C4-2B (cell line): ENCODE measurements around the gene ANLN.
A peak's percentile ranks its signal among the peaks of the same experiment; 100 is the strongest.
"Not testable (repeated sequence)": the region's sequence is repeated elsewhere in the genome, so short reads cannot be mapped to it uniquely, and the experiment has no call there.

ENCODE experiments used
- H3K27ac ChIP-seq: fragments of 450-650 bp; 2 replicates; pipeline ENCODE4 v1.5.1; 2017
- ZFX ChIP-seq: fragments of 450-650 bp; IDR thresholded peaks from 2 replicates; pipeline ENCODE4 v1.6.1; 2017
- TF ChIP-seq, protein P1 (sequence below): fragments of 450-650 bp; conservative IDR thresholded peaks from 2 replicates; pipeline ENCODE4 v1.5.1; 2017; ENCODE audit warnings: mild to moderate bottlenecking

ANLN gene

DNA sequence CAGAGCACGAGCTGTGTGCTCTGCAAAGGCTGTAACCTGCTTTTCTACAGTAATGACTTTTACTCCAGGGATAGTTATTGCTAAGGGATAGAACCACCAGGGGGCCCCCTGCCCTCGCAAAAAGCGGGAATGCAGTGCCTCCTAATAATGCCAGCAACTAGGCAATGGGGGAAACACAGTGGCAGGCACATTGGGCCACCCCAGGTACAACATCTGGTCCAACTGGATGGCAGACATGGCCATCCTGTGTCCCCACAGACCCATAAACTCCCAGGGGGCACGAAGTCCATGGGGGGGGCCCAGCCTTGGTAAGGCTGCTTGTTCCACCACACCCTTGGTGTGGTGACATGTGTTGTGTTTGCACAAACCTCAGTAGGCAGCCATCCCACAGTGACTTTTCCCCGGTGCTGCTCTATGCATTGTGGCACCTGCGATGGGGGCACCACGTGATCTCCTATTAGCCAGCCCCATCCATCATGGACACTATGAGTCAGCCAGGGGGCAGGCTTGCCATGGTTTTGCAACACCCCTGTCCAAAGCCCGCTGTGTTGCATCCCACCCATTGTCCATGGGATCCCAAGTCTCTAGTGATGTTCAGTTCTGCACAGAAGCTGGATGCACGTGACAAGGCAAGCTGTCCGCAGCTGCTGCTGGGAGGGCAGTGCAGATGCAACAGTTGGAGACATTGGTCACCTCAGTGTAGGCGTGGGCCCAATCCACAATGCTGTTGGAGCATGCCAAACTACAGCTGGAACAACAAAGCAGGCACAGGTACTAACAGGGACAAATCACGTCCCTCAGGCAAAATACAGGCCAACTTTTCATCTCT is 84.0 kb downstream of the ANLN start:
- H3K27ac ChIP-seq, result no peak overlapping the region
- TF ChIP-seq, protein P1, sequence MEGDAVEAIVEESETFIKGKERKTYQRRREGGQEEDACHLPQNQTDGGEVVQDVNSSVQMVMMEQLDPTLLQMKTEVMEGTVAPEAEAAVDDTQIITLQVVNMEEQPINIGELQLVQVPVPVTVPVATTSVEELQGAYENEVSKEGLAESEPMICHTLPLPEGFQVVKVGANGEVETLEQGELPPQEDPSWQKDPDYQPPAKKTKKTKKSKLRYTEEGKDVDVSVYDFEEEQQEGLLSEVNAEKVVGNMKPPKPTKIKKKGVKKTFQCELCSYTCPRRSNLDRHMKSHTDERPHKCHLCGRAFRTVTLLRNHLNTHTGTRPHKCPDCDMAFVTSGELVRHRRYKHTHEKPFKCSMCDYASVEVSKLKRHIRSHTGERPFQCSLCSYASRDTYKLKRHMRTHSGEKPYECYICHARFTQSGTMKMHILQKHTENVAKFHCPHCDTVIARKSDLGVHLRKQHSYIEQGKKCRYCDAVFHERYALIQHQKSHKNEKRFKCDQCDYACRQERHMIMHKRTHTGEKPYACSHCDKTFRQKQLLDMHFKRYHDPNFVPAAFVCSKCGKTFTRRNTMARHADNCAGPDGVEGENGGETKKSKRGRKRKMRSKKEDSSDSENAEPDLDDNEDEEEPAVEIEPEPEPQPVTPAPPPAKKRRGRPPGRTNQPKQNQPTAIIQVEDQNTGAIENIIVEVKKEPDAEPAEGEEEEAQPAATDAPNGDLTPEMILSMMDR, result peak; percentile 82
- no peak for TF ChIP-seq ZFX

DNA sequence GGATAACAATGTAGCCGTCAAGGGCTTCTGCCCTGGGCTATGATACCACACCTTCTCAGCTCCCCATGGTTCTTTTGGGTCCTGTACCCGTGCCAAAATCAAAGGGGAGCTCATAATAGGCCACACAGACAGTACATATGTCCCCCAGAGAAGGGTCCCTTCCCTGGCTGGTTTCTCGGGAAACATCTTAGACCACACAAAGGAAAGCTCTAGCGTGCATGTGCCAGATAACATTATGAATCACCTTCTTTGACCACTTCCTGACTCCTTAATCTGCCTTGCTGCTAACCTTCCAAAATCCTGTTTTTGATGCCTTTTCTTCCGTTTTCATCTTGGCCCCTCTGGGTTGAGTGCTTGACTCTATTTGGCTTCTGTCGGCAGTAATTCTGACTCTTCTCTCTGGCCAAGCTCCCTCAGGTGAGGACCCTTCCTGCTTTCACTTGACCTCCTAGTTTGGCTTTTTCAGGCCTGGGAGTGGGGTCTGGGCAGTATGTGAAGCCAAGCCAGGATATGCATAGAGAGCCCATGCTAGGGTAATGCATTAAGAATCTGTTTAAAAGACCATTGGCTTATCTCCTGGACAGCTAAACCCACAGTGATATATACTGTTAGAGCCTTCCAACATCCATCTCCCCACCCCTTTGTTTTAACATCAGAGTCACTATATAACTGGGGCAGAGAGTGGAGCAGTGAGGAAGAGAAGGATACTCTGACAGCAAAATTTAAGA is 84.8 kb downstream of the ANLN start:
- no peak overlapping the region for H3K27ac ChIP-seq
- TF ChIP-seq, protein P1, result no peak
- no peak for TF ChIP-seq ZFX

DNA sequence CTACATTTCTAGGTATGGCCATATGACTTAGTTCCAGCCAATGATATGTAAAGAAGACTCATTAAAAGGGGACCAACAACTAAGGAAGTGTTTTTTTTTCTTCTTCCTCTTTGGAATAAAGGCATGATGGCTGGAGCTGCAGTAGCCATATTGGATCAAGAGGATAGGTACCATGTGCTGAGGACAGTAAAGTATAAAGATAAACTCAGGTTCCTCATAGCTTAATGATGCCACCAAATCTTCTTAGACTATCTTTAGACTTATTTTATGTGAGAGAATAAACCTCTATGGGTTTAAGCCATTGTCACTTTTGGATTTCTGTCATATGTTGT is 85.3 kb downstream of the ANLN start:
- TF ChIP-seq ZFX, result no peak
- TF ChIP-seq, protein P1, result no peak
- H3K27ac ChIP-seq, result no peak overlapping the region

DNA sequence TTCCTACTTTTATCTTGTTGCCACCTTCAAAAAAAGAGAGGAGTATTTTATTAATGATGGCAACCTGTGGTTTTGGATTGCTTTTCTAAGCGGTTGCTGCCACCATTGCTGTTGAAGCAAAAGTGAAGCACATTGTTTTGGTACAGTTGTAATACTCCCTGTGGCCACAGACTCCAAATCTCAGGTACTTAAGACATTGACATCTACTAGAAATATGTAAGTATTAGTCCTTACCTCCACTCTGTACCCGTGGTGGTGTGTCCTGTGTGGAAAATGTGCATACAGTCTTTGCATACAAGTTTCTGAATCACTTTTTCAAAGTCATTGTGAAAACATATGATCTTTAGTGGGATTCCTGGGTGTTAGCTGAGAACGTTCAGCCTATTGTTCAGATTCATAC is 85.7 kb downstream of the ANLN start:
- TF ChIP-seq ZFX, result no peak
- TF ChIP-seq, protein P1, result no peak; the same call in 1 of the 2 replicates
- no peak overlapping the region for H3K27ac ChIP-seq

DNA sequence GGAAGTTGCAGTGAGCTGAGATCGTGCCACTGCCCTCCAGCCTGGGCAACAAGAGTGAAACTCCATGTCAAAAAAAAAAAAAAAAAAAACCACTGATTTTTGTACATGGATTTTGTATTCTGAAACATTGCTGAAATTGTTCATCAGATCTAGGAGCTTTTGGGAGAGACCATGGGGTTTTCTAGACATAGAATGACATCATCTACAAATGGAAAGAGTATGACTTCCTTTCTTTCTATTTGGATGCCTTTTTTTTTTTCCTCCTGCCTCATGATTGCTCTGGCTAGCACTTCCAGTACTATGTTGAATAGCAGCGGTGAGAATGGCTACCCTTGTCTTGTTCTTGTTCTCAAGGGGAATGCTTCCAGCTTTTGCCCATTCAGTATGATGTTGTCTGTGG is 89.1 kb downstream of the ANLN start:
- no peak overlapping the region for H3K27ac ChIP-seq
- TF ChIP-seq, protein P1, result no peak
- TF ChIP-seq ZFX, result no peak

DNA sequence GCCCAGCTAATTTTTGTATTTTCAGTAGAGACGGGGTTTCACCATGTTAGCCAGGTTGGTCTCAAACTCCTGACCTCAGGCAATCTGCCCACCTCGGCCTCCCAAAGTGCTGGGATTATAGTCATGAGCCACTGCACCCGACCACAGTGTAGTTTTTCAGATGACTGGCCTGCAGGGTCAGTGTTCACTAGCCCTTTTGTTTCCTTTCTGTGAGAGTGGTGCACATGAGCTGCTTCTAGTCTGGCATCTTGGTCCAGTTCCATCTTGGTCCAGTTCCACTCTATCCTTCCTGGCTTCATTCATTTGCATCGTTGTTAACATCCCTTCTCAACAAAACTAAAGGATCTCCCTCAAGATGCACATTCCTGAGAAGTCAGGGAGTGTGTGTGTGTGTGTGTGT is 94.2 kb downstream of the ANLN start:
- not testable (repeated sequence) for H3K27ac ChIP-seq

DNA sequence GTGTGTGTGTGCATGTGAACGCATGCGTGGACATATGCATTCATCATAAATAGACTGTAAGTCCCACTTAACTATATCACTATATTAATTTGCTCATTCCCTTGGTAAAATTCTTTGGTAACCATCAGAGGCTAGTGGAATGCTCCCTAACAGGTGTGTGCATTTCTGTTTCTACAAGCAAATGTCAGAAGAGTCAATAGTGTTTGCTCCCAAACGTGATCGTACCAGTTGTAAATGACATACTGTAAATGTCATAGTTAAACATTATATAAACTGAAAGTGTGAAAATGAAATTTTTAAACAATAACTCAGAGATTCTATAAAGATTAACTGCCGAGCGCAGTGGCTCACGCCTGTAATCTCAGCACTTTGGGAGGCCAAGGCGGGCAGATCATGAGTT is 94.6 kb downstream of the ANLN start:
- TF ChIP-seq, protein P1, result no peak
- no peak for TF ChIP-seq ZFX

DNA sequence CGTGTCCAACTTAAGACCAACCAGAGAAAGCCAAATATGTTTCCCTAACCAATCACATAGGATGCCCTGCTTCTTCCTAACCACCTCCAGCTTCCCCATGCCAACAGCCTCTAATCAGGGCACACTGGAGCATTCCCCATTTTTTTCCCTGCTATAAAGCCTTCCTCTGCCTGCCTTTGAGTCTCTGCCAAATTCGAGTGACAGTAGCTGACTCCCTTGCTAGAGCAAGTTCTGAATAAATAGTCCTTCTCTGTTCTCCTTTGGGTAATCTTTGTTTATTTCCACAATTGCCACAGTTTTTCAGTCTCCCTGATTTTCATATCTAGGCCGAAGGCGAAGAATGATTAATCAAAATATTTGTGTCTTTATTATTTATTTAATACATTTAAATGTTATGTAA is 96.7 kb downstream of the ANLN start:
- no peak overlapping the region for H3K27ac ChIP-seq
- no peak for TF ChIP-seq ZFX
- TF ChIP-seq, protein P1, result no peak

More for the DNA sequence above, 94.6 kb downstream of the ANLN start:
- H3K27ac ChIP-seq, result no peak overlapping the region
